HEK293 (cell line): ENCODE results near the gene DNAJA3.

Source experiments
- CTCF ChIA-PET: fragments of 350-600 bp; formaldehyde crosslinking; extraction: SDS; loops from one replicate; lab custom pipeline; 2021; ENCODE audit warnings: antibody characterized with exemption; lab: Yijun Ruan, JAX
- POLR2A ChIA-PET: fragments of 300-600 bp; formaldehyde crosslinking; extraction: SDS; loops from one replicate; lab custom pipeline; 2020; ENCODE audit warnings: antibody characterized with exemption, inconsistent platforms; lab: Yijun Ruan, JAX
- H3K27ac ChIP-seq: fragments of 200-500 bp; sonication (Bioruptor generic); 2 replicates; pipeline ENCODE4 v1.5.1; 2014; ENCODE audit warnings: low read depth, low read length, control low read depth, inconsistent platforms; ENCODE audit errors: extremely low read depth
- H3K36me3 ChIP-seq, 2 experiments: fragments of 200-500 bp in 1 of 2; sonication (Bioruptor generic) in 1 of 2; 1 replicate in 1 of 2; 2 replicates in 1 of 2; pipeline ENCODE4 v1.5.1; 2014 to 2017; ENCODE audit warnings: inconsistent platforms in 2 of 2, low read length in 2 of 2; ENCODE audit not compliant: control insufficient read depth in 2 of 2, insufficient read depth in 1 of 2
- H3K4me1 ChIP-seq: fragments of 200-500 bp; sonication (Bioruptor generic); 2 replicates; pipeline ENCODE4 v1.5.1; 2014; ENCODE audit warnings: mild to moderate bottlenecking, low read length, inconsistent platforms; ENCODE audit not compliant: control insufficient read depth, insufficient read depth
- H3K4me3 ChIP-seq: 2 replicates; pipeline ENCODE4 v1.5.1; 2011; ENCODE audit warnings: low read depth, mild to moderate bottlenecking, control low read depth, low read length, moderate library complexity
- H3K9me3 ChIP-seq: fragments of 200-500 bp; sonication (Bioruptor generic); 2 replicates; pipeline ENCODE4 v1.5.1; 2014; ENCODE audit warnings: low read depth, low read length, inconsistent platforms; ENCODE audit not compliant: control insufficient read depth, insufficient read depth
- AEBP2 ChIP-seq: fragments of 450-650 bp; formaldehyde crosslinking; IDR thresholded peaks from 2 replicates; pipeline ENCODE4 v1.5.1; 2016; ENCODE audit warnings: missing biosample characterization, missing genetic modification characterization, borderline replicate concordance
- HIC1 ChIP-seq: fragments of 450-650 bp; formaldehyde crosslinking; IDR thresholded peaks from 2 replicates; pipeline ENCODE4 v1.5.1; 2016; ENCODE audit warnings: missing biosample characterization, missing genetic modification characterization
- IKZF3 ChIP-seq: fragments of 450-650 bp; IDR thresholded peaks from 2 replicates; pipeline ENCODE4 v1.5.0; 2018; ENCODE audit warnings: missing biosample characterization, mild to moderate bottlenecking, missing genetic modification characterization, moderate library complexity
- KLF8 ChIP-seq: fragments of 450-650 bp; formaldehyde crosslinking; IDR thresholded peaks from 2 replicates; pipeline ENCODE4 v1.5.1; 2016; ENCODE audit warnings: missing biosample characterization, missing genetic modification characterization
- PATZ1 ChIP-seq: fragments of 450-650 bp; formaldehyde crosslinking; IDR thresholded peaks from 2 replicates; pipeline ENCODE4 v1.5.1; 2016; ENCODE audit warnings: missing biosample characterization, missing genetic modification characterization
- SETDB1 ChIP-seq: IDR thresholded peaks from one replicate; pipeline ENCODE4 v1.6.1; 2017; ENCODE audit warnings: mild to moderate bottlenecking, low read length, moderate library complexity, mixed read lengths; ENCODE audit not compliant: insufficient read length
- ZFP41 ChIP-seq: fragments of 450-650 bp; formaldehyde crosslinking; IDR thresholded peaks from 2 replicates; pipeline ENCODE4 v1.5.1; 2016; ENCODE audit warnings: missing biosample characterization, missing genetic modification characterization, borderline replicate concordance
- ZNF132 ChIP-seq: fragments of 450-650 bp; formaldehyde crosslinking; IDR thresholded peaks from 2 replicates; pipeline ENCODE4 v1.5.1; 2017; ENCODE audit warnings: missing biosample characterization, missing genetic modification characterization, borderline replicate concordance
- ZNF560 ChIP-seq: fragments of 450-650 bp; formaldehyde crosslinking; IDR thresholded peaks from 2 replicates; pipeline ENCODE4 v1.5.1; 2017; ENCODE audit warnings: missing biosample characterization, missing genetic modification characterization, borderline replicate concordance
- ZNF571 ChIP-seq: fragments of 450-650 bp; formaldehyde crosslinking; IDR thresholded peaks from 2 replicates; pipeline ENCODE4 v1.5.0; 2017; ENCODE audit warnings: missing biosample characterization, missing genetic modification characterization

Gene DNAJA3

GRCh38 chr16:4380119-4381063, 45.3 kb upstream of the DNAJA3 start (continued):
- TF ChIP-seq ZNF560 (no peak), IKZF3 (no peak), PATZ1 (tag by site-specific recombination) (peak; percentile 31; the same call in 1 of the 2 replicates), SETDB1 (no peak), AEBP2 (tag by site-specific recombination) (no peak)
- TF ChIP-seq, all 188 proteins: peak for 5

- Histone ChIP-seq H3K27ac (no peak overlapping the region), H3K4me1 (no peaks in the 10 kb centered on the region), H3K36me3 (peaks cover 0 to 32% of the 10 kb centered on the region in 2 experiments; a peak in 1 of 3 replicates), H3K4me3 (no peak overlapping the region), H3K9me3 (no peaks in the 10 kb centered on the region)
- CTCF ChIA-PET = interaction anchor here (0.6 to 1.2 kb wide), 2 partner anchors 22 to 1210 kb away, joined by 3 to 4 read pairs; no protein-coding TSS in a partner anchor
- TF ChIP-seq ZNF132 = no peak
- no peak for TF ChIP-seq ZFP41
- TF ChIP-seq ZNF571 (tag by site-specific recombination) = no peak
- POLR2A ChIA-PET = no interaction called here
These were observed 44.4 kb upstream of the DNAJA3 start for GRCh38 chr16:4381072-4381934.

GRCh38 chr16:4381935-4382794, 43.5 kb upstream of the DNAJA3 start:
- Histone ChIP-seq H3K36me3 (peaks cover 0 to 35% of the 10 kb centered on the region in 2 experiments; a peak in 1 of 3 replicates), H3K4me3 (no peak overlapping the region), H3K4me1 (no peaks in the 10 kb centered on the region), H3K27ac (no peak overlapping the region), H3K9me3 (no peaks in the 10 kb centered on the region)
- ChIA-PET POLR2A (no interaction called here), CTCF (no interaction called here)
- TF ChIP-seq KLF8 (tag by site-specific recombination) (no peak), HIC1 (tag by site-specific recombination) (peak; percentile 48; the same call in 1 of the 2 replicates)
